Activated T-cell treated with anti-CD3 and anti-CD28 coated beads, Interleukin-2, amount 50 U/mL, for 1 hour (primary cell): ENCODE measurements around the gene TUBA3E.
A peak's percentile ranks its signal among the peaks of the same experiment; 100 is the strongest.
"Not testable (repeated sequence)": the region's sequence is repeated elsewhere in the genome, so short reads cannot be mapped to it uniquely, and the experiment has no call there.

ENCODE experiments used
- DNase-seq: peaks from one replicate; pipeline ENCODE4 v3.0.0-alpha.2; 2020

Gene TUBA3E

DNA sequence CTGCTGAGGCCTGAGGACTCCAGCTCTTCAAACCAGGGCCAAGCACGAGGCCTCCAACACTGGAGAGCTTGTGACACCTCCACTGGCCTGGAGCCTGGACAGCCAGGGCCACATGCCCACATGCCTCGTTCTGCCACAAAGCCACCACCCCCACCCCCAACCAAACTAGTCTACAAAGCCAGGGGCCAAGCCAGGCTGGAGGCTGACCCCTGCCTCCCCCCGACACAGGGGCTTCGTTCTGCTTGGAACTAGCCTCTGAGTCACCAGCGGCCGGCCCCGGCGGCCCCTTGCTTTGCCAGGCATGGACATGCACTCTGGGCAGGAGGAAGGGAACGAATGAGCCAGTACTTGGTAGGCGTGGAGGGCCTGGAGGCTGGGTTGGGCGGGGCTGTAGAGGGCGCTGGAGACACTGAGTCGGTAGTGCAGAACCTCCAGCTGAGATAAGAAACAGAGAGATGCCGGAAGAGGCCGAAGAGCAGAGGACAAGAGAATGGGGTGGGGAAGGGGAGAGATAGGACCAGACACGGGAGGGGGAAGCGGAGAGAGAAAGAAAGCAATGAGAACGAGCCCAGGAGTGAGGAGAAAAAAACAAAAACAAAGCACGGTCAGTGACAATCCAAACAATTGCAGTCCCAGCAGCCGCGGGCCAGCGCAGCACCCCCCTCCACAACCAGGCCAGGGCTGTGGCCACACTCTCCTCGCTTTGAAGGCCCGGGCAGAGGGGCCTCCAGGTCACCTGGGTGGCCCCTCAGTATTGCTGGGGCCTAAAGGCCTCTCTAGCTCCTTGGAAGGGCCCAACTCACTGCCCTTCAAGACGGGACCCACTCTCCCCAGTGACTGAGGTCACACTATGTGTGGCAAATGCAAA, 37.2 kb downstream of the TUBA3E start:
- not testable (repeated sequence) for DNase-seq

DNA sequence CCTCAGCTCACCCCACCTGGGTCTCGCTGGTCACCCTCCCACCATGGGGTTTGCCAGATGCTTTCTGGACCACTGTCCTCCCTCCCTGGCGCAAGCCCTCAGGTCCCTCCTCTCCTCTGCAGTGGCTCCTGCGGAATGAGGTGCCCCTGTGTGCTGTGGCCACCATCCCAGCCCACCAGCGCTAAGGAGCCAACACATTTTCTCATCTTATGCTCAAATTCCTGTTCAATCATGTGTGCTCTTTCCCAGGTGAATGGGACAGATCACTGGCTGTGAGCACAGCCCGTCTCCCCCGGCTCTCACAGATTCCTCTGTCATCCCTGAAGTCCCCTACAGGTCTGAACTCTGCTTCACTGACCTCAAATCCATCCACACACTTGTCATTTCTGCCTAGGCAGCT, 38.1 kb downstream of the TUBA3E start:
- no peak for DNase-seq

DNA sequence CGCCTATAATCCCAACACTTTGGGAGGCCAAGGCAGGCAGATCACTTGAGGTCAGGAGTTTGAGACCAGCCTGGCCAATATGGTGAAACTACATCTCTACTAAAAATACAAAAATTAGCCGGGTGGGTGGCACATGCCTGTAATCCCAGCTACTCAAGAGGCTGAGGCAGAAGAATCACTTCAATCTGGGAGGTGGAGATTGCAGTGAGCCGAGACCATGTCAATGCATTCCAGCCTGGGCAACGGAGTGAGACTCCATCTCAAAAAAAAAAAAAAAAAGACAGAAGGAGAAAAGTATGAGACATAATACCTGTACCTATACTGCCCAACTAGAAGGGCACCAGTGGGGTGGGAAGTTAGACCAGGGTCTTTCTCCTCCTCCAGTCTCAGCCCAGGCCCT, 38.9 kb downstream of the TUBA3E start:
- not testable (repeated sequence) for DNase-seq

DNA sequence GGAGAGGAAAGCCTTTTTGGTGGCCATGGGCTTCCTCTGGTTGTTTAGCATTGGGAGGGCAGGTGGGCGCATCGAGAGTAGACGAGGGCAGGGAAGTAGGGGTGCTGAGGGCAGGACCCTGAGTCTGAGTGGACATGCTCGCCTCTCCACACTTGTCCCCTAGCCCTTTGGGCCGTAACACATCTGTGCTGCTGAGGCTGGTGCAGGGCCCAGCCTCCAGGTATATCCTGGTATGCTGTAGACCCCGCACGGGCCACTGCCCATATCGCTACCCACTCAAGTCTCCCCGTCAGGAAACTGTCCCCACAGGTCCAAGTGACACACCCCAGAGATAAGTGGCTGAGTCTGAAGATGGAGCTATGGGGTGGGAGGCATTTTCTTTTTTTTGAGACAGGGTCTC, 39.6 kb downstream of the TUBA3E start:
- no peak for DNase-seq

DNA sequence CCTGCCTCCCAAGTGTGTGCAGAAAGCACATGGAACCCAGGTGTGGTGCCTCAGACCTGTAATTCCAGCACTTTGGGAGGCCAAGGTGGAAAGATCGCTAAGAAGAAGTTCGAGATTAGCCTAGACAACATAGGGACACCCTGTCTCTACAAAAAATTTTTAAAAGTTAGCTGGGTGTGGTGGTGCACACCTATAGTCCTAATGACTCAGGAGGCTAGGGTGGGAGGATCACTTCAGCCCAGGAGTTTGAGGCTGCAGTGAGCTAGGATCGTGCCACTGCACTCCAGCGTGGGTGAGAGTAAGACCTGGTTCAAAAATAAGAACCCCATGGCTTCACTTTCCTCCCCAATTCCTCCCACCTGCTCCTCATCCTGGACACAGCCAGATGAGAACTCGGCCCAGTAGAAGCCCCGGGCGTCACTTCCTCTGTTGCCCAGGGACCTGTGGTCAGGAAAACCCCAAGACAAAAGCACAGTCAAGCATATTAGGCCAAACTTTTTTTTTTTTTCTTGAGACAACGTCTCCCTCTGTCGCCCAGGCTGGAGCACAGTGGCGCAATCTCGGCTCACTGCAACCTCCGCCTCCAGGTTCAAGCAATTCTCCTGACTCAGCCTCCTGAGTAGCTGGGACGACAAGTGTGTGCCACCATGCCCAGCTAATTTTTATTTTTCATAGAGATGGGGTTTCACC, 40.3 kb downstream of the TUBA3E start:
- not testable (repeated sequence) for DNase-seq

DNA sequence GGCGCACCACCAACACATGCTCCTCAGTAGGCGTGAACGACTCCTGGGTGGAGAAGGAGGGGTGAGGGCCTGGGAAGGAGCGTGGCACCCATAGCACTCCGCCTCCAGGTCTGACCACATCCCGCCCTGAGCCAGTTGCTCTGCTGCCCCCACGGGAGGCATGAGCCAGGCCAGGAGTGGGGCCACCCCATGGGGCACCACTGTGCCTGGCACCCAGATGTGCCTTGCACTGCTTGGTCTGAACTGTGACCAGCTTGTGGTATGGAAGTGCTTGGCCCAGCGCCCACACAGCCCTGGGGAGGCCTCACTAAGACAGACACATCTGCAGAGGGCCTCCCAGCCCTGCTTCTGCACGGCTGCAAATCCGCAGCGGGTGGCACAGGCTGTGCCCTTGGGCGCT, 40.9 kb downstream of the TUBA3E start:
- DNase-seq = not testable (repeated sequence)

DNA sequence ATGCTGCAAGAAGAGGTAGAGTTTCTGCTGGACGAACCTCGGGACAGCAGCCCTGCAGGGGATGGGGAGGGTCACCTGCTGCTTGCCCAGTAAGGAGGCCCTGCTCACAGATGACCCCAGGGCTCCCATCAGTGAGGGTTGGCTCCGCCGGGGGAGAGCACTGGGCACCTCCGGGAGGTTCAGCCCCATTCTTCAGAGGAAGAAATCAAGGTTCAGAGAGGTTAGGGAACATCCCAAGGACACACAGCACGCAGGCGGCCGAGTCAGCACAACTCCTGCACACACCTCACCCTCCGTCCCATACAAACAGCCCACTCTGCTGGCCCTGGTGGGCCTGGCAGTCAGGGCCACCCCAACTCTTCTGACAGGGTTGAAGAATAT, 41.6 kb downstream of the TUBA3E start:
- DNase-seq = no peak

DNA sequence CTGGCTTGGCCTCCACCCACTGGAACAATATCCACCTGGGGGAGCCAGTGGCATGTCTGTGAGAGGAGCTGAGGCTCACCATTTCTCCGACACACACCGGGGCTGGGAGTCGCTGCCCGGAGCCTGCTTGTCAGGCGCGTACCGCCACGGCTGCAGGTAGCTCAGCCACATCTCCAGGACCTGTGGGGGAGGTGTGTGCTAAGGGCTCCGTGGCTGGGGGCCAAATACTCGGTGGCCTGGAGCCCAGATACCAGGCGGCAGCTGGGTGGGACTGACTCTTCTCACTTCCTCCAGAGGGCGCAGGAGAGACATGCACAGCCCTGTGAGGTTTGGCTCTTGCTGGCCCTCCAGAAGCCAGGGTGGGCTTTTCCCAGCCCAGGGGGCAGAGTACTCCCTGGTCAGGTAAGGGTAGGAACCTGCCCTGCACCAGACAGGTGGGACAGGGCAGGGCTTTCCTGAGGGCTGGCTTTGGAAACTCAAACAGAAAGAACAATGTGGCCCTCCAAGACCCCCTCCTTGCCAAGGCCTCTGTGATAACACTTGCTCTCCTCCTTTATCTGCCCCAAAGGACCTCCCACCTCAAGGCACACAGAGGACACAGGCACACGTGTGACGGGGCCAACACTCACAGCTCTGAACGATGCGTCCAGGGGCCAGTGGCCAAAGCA, 42.1 kb downstream of the TUBA3E start:
- DNase-seq = not testable (repeated sequence)

DNA sequence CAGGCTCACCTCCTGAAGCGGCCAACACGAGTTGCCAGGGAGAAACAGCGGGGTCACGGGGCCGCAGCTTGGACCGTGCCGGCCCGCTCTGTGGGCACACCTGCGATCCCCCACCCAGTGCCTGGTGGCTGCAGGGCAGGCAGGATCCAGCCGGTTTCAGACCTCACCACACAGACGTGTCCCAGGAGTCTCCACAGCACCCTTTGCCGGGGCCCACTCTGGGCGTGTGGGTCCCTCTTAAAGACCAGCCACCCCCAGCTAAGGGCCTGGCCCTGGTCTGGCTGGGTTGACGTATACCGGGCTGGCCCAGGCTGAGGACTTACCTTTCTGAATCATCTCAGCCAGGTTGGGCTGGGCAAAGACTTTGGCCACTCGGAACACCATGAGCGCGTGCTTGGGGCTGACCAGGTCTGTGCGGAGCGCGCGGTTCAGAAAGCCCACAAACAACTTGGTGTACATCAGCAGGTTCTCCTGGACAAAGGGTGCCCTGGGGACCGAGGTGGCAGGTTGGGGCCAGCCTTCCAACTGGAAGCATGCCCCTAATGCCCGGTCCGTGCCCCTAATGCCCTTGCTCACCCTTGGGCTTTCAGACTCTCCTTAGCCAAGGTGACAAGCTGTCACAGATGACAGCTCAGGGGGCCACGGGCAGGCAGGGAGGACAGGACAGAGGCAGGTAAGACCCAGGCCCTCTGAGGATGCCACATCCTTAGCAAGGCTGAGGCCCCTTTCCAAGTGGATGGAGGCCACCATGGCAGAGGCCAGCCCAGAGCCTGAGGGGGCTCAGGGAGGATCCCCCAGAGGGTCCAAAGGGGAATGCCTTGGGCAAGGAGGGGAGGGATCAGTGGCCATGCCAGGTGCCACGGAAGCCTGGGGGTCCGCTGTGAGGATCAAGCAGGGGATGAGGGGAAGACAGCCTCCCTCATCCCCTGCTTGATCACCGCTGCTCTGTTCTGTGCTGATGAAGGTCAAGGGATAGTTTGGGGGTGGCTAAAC, 43.2 kb downstream of the TUBA3E start:
- no peak for DNase-seq

DNA sequence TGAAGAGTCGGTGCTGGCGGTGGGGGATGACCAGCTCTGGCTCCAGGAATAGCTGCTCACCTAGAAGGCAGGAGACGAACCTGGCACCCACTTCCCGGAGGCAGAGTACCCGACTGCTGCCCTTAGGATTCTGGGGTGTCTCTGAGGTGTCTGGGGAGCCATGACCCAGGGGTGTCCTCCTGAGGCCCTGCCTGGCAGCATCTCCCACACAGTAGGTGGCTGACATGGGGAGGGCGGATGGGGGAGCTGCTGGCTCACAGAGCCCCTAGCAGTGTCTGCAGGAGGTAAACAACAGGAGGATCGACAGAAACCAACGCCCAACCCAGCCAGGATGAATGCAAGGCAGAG, 43.8 kb downstream of the TUBA3E start:
- DNase-seq = not testable (repeated sequence)

DNA sequence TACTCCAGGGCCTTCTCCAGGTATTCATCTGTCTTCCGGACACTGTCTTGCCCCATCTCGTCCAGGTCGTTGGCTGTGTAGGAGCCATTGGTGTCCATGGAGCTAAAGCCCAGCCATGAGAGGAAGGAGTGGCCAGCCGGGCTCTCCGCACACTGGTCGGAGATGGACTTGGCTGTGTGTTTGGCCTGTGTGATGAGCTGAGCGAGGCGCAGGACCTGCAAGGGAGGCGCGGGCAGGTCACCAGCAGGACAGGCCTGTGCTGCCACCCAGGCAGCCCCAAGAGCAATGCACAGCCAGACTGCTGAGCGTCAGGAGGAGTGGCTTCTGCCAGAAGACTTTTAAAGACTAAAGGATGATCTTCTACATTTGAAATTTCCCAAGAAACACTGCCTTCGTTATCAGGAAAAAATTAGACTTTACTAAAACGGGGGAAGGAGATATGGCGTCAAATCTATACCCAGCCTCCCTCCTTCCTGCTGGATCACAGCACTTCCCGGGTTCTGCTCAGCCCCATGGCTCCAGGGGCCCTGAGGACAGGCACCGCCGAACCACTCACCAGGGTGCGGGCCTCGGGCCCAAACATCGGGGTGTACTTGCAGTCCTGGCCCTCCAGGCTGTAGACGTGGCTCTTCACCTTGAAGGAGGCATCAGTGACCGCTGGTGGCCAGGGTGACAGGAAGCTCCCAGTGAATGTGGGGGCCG, 44.4 kb downstream of the TUBA3E start:
- DNase-seq = not testable (repeated sequence)

DNA sequence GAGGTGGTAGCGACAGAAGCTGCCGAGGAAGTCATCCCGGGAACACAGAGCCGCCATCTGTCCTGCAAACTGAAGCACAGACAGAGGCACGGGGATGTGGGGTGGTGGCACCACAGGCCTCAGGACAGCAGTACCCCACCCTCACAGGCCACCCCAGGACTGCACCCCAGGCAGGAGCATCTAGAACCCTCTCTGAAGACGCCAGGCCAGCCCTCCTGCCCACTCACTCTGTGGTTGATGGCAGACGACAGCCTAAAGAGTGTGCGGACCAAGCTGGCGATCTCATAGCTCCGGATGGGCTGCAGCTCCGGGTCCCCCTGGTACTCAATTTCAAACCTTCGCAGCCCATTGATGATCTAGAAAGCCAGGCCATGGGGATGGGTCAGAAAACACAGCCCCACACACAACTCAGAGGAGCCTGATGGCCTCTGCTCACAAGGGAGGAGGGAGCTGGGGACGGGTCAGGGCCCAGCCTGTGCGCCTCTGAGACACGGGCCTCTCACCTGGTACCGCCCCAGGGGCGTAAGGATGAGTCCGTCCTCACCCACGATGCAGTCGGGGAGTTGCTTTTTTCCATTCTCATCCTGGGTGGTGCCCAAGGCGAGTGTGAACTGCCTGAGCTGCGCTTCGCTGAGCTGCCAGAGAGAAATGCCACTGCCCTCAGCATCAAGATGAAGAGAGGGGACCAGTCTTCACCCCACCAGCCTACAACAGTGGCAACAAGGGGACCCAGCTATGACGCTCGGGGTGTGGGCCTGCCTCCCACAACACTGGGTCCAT, 45.2 kb downstream of the TUBA3E start:
- no peak for DNase-seq

DNA sequence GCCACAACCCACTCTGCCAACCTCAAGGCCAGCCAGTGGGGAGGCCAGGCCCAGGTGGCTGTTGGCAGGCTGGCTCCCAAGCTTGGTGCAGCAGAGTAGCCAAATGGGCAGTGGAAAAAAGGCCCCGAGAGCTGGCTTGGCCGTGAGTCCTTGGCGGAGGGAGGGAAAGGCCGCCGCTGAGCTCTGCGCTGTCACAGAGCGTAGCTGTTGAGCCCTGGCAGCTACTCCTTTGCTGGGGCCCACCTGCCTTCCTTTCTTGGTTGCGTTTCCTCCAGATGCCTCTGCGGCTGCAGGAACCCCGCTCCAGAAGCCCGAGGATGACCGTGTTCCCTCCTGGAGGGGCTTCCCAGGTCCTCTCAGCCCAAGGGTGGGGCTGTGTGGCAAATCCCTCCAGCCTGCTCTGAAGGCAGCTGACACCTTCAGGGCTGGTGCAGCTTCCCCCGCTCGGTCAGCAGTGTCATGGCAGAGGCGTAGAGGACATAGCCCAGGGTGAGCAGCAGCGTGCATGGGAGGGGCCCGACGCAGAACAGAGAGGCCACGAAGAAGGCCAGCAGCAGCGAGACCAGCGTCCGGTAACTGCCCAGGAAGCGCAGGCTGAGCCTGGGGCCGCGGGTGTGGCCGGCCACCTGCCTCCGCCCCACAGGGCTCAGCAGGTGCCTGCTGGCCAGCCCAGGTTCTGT, 46.0 kb downstream of the TUBA3E start:
- not testable (repeated sequence) for DNase-seq

DNA sequence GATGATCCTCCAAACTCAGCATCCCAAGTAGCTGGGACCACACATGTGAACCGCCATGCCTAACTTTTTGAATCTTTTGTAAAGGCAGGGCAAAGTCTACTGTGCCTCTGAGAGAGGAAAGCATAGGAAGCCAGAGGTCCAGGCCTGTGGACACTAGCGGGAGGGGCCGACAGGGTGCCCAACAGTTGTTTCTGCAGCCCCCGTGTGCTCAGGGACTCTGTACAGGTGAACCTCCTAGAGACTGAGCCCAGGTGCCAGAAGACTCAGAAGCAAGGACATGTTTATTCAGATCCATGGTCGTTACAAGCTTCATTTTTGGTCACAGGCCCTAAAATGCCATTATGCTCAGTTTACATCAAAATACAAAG, 47.1 kb downstream of the TUBA3E start:
- not testable (repeated sequence) for DNase-seq

DNA sequence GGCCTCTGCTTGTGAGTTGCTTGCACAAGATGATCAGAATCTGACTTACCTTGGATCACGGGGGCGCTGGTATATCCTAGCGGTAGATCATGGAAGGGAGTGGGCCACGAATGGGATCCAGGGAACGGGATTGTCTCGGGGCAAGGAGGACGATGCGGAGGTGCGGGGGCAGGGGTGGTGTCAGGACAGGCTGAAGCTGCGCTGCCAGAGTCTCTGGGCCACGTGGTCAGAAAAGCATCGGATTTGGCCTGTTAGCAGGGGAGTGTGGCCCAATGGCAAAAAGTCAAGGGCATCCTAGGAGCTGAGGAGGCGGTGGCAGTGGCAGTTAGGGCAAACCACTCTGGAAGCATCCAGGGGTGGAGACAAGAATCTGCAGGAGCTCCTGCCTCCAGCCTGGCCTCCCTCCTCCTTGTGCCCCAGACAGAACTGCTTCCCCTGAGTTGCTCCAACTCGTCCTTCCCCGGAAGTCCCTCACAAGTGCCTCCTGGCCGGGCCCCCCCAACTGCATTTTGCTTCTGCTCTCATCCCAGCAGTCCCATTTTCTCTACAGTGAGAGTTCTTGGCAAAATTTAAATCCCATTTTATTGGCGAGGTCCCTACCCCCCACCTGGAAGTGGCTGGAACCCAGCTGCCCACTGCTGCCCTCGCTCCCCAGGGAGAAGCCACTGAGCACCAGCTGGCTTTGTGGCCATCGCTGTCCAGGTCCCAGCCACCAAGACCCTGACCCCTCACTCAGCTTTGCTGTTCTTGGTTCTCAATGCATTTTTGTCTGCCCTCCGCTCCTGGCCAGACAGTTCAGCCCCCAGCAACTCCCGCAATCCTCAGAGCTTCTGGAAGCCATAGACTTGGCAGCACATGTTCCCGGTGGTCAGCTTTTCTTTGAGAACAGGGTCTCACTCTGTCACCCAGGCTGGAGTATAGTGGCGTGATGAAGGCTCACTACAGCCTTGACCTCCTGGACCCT, 47.8 kb downstream of the TUBA3E start:
- DNase-seq = no peak

DNA sequence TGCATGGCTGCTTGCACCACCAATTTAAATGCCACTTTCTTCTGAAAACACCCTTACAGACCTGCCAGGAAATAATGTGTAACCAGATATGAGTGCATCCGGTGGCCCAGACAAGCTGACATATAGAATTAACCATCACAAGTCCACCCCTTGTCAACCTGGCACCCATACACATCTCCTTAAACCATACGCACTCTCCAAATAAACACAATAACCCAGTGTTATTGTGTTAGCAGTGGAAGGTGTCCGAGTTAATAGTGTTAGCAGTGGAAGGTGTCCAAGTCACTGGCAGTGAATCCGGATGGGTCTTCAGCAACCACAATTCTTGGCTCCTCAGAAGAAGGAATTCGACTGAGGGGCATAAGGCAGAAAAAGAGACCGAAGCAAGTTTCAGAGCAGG, 49.7 kb downstream of the TUBA3E start:
- DNase-seq = not testable (repeated sequence)

DNA sequence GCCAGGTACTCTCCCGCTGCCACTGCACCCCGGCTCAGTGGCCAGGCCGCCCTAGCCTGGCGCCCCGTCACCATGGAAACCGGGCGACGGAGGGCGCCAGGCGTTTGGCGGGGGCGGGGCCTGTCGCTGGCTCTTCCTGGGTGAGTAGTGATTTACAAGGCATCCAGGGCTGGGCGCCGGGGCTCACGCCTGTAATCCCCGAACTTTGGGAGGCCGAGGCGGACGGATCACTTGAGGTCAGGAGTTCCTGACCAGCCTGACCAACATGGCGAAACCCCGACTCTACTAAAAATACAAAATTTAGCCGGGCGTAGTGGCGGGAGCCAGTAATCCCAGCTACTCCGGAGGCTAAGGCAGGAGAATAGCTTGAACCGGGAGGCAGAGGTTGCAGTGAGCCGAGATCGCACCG, 53.2 kb downstream of the TUBA3E start, which contains the start of gene CCDC74B:
CCDC74B (minus strand) TSS at position 107 of the 409 bp plus-strand sequence. CDS start 116 bp downstream, outside the sequence.
- DNase-seq = peak; percentile 61

DNA sequence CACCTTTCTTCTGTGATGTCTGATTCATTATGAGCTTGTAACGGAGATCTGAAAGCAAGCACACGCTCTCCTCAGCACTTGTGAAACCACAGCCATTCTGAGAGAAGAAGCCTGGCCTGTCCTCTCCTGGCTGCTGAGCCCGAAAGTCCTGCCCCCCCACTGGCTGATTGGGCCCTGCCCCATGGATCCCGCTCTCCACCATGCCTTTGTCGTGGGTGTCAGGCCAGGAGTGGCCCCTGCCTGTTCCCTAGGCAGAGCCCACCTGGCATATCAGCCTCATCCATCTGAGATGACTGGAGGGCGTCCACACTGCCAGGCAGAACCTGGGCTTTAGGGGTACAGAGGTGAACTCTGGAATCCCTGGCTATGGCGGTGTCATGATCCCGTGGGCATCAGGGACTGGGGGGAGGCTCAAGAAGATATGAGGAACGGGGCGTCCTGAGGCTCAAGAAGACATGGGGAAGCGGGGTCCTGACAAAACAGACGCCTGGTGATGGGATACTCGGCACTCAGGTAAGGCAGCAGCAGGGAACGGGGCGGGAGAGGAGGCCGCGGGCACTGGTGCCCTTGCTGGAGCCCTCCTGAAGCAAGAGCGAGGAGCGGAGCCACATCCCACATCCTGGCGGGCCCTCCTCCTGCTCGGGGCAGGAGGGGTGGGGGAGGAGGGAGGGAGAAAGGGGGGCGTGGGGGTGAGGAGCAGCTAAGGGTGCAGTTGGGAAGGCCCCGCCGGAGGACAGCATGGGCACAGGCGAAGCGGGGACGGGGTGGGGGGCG, 54.8 kb downstream of the TUBA3E start:
- not testable (repeated sequence) for DNase-seq
